HG02852 (cell line): ENCODE results near the gene TMEM132E.

Source experiments
- ATAC-seq: cut with Tn5 transposase; IDR thresholded peaks from one replicate; pipeline ENCODE4 v1.9.1; 2021; ENCODE audit warnings: mild to moderate bottlenecking, moderate library complexity; ENCODE audit not compliant: unreplicated experiment

The TMEM132E gene

DNA sequence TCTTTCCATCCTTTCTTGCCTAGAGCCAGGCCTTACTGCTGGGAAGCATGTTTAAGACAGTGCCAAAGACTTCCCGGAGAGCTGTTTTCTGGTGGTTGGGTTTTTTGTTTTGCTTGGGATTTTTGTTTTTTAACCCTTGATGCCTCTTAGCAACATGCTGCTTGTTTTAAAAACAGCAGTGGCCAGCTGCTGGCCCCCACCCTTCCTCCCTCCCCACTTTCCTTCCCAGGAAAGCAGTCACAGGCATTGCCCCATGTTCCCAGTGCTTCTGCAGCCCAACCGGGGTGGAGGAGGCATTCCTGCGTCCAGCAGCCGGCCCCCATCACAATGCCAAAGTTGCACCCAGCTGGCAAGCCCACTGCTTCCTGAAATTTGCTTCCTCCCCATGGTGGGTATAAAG is 12.6 kb downstream of the TMEM132E start:
- ATAC-seq: no peak

DNA sequence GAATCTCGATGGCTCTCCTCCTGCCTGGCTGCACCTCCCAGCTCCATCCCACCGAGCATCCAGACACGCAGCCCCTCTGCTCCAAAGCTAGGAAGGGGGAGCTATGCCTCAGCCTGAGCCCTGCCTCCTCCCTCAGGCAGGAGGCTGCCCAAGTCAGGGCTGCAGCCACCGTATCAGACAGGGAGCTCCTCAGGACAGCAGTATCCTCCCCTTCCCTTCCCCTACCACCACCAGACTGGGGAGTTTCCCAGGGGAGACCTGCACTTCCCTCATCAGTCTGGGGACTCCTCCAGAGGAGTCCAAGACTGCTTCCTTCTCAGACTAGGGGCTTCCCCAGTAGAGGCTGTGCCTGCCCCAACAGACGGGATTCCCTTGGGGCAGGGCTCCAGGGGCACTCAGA is 17.5 kb downstream of the TMEM132E start:
- ATAC-seq: no peak

DNA sequence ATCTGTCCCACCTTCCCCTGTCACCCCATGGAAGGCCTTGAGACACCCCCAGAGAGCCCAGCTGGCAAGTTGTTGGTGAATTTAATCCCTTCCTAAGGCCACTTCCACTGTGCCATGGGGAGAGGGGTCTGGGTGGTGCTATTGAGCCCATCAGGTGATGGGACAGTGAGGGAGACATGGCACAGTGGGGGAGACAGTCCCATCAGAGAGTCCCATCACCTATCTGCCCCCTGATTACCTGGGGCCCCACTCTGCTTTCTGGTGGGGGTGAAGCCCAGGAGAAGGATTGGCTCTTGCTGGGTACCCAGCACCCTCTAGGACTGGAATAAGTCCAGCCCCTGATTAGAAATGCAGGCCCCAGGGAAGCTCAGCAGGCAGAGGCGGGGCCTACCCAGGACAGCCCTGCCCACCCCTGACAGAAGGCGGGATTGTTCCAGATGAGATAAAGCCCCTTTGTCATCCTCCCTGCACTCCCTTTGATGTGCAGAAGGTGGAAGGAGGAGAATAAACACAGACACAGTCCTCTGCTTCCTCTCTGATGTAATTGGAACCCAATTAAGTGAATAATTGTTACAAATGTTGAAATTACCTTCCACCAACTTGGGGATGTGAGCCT is 18.9 kb downstream of the TMEM132E start:
- ATAC-seq: no peak

DNA sequence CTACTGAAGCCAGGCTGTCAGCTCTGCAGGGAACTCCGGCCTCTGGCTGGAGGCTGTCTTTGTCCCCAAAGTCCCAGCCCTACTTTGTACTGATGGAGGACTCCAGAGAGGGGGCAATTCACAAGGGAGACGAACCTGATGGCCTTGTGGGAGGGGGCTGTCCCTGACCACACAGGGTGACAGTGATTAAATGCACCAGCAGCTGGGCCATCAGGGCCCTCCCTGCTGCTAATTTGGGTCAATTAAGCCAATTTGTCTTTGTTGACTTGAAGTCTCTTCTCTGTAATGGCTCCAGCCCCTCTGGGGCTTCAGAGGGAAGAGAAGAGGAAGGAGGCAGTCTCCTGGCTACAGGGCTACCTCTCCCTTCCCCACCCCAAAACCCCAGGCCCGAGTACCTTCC is 22.0 kb downstream of the TMEM132E start:
- ATAC-seq: no peak

DNA sequence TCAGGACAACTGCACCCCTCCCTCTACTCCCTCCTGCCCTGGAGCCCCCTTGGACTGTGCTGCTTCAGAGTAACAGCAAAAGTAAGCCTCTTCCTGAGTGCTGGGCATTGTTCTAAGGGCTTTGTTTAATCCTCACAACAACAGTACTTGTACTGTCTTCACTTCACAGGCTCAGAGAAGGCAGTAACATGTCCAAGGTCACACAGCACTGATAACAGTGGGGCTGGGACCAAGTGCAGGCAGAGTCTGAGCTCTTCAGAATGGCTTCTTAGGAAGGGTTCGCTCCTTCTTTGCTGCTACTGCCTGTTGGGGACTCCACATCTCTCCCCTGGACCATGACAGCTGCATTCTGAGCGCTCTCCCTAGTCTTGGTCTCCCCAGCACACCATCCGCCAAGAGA is 24.6 kb downstream of the TMEM132E start:
- no peak for ATAC-seq

DNA sequence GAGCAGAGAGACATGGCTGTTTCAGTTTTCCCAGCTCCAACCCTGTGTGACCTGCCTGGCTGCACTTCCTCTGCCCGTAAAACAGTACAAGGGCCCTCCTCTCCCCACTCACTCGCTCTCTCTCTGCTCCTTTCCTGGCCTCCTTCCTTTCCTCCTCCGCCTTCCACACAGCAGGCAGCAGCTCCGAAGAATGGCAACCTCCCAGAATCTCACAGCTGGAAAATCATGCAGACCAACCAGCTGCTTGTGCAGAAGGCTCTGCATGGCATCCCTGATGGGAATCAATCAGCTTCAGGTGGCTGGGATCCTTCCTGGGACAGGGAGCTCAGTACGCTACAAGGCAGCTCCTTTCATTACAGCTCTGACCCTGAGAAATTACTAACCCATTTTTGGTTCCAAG is 27.4 kb downstream of the TMEM132E start:
- no peak for ATAC-seq

DNA sequence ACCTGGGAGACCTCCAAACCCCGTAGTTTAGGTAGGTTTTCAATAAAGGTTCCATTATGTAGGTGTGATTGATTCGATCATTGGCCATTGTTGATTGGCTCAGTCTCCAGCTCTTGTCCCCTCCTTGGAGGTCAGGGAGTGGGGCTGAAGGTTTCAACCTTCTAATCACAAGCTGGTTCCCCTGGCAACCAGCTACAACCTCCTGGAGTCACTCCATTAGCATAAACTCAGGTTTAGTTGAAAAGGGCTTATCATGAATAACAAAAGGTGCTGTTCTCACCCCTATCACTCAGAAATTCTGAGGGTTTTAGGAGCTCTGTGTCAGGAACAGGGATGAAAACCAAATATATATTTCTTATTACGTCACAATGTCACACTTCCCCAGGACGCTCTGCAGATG is 28.5 kb downstream of the TMEM132E start:
- no peak for ATAC-seq

DNA sequence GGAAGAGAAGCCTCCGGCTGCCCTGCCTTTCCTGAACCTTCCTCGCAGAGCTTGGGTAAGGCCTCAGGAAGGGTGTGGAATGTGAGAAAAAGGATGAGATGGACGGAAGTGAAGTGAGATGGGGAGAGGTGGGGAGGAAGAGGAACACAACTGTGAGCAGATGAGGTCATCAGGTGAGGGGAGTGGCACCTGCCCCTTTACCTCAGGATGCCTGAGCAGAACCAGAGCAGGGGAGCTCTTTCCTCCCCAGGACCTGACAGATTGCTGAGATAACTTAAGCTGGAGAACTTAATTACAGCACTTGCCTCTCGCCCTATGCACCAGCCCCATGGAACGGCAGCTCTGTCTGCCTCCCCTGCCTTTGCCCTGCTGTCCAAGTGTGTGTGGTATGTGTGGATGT is 29.8 kb downstream of the TMEM132E start:
- ATAC-seq: no peak

DNA sequence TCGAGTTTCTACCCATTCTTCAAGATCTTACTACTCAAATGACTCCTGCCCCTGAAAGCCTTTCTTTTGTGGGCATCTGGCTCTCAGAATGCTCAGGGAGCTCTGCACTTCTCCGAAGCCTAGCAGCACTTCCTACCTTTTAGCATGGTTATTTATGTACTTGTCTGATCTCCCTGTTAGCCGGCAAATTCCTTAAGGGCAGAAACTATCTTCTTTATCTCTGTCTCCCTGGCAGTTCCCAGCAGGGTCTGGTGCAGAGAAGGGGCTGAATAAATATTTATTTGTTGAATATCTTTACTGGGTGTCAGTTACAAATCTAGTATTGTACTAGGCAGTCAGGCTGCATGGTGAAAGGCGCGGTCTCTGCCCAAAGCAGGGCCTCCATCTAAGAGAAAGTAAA is 30.7 kb downstream of the TMEM132E start:
- ATAC-seq: no peak

DNA sequence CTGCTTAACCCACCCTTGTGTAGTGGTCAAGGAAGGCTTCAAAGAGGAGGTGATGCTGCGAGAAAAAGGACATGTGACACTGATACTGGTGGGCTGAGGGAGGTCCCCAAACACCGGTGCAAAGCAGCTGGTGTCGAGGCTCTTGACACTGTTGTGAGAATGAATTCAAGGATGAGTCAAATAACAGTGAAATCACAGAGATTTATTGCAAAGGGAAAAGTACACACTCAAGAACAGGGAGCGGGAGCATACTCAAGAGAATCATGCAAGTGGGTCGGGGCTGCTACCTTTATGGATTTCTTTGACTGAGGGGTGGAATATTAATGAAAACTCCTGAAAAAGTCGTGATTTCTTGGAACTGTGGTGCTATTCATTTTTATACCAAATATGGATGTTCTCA is 31.1 kb downstream of the TMEM132E start:
- no peak for ATAC-seq

DNA sequence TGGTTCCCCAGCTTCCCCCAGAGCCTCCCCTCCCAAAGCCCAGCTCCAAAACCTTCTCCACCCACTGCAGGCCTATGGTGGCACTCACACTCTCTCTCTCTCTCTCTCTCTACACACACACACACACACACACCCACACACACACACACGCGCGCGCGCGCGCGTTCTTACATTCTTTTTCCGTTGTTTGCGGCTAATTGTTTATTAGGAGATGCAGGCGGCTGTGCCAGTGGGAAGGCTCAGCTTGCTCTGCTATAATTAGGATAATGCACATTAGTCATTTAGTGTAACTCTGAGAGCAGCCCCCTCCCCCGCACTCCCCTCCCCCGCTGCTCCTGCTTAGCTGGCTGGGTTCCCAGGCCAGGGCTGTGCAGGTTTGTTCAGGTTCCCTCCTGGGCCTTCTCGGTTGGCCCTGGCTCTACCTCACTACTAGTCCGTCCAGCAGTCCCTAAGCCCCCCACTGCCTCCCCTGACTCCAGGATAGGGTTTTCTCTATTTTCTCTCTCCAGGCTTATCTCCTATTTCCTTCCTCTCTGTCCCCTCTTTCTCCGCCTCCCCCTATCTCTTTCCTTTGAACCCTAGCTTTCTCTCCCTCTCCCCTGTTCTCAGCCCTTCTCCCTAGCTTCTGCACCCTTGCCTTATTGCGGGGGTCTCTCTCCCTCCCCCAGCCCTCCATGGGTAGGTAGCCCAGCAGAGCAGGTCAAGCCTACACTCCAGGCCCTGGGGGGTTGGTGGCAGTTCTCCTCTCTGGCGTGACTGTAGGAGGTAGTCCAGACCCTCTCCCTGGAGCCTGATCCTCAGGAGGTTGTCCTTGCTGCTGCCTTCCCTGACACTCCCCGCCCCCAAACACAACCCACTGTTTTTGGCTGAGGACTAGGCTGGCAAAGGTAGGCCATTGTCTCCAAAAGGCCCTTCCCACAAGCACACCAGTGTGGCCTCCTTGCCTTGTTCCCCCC is 34.0 kb downstream of the TMEM132E start:
- ATAC-seq: no peak

DNA sequence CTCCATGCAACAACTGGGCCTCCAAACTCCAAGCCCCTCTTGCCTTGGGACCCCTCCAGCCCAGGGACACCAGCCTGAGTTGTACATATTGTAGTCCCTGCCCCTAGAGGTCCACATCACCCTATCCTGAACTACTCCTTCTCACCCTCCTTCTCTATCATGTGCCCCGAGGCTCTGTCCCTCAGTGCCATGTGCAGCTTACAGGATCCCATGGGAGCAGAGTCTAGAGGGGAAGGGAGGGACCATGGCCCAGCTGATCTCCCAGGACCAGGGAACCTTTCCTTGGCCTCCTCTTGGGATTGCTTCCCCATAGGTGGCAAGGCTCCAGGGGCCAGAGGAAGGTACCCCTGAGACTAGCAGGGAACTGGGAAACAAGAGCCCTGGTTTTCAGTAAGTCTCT is 35.3 kb downstream of the TMEM132E start:
- ATAC-seq: no peak

DNA sequence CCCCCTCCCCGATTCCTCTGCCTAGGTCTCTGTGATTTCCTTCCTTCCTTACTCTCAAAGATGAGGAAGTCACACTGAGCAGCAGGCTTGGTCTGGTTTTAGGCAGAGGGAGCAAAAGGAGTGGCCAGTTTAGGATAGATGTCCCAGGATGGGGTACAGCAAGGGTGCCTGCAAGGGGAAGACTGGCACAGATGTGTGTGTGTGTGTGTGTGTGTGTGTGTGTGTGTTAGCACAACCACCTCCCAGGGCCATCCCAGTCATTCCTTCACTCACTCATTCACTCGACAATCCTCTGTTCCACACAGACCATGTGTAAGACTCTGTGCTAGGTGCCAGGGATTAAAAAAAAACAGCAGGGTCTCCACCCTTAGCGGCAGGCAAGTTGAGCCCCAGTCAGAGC is 35.9 kb downstream of the TMEM132E start:
- no peak for ATAC-seq

DNA sequence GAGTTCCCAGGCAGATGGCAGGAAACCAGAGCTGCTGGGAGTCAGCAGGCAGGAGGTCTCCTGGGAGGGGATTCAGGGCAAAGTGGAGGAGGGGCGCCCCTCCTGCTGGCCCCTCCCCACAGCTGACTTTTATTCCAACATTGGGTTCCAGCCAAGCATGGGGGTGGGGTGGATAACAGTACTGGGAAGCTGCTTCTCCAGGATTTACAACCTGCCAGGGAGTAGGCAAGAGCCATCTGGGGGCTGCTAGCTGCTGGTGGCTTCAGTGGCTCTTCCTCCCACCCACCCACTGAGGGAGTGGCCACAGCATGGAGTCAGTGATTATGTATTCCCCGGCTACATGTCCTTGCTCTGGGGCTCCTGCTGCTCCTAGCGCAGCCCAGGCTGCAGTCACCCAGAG is 36.8 kb downstream of the TMEM132E start:
- ATAC-seq: no peak

DNA sequence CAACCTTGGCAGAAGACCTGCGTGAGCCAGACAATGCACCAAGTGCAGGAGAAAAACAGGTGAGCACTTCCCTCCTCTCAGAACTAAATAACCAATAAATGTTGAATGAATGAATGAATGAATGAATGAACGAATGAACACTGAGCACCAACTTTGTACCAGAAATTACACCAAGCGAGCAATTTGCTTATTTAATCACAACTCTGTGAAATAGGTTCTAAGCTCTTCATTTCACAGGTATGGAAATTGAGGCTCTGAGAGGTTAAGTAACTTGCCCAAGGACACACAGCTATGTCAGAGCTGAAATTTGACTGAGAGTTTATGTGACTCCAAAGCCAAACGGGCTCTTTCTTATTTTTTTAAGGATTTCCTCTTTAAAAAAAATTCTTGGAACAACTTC is 38.0 kb downstream of the TMEM132E start:
- no peak for ATAC-seq

DNA sequence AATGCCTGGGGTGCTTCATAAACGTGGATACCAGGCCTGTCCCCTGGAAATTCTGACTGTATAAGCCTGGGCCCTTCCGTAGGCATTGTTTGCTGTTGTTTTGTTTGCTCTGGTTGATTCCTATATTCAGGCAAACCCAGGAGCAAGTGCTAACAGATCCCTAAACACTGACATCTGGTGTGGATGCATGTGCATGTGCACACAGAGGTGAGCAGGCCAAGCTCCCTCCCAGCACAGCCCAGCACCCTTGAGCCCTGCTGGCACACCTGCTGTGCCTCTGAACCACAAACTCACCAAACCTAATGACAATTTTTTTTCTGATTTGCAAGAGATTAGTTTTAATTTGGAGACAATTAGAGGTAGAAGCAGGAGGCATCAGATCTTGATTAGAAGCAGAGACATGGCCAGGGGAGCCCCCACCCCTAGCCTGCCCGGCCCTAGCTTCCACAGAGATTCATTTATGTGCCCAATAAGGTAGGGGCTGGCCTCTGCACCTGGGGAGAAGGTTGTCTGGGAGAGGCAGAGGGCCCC is 40.4 kb downstream of the TMEM132E start:
- ATAC-seq: no peak

DNA sequence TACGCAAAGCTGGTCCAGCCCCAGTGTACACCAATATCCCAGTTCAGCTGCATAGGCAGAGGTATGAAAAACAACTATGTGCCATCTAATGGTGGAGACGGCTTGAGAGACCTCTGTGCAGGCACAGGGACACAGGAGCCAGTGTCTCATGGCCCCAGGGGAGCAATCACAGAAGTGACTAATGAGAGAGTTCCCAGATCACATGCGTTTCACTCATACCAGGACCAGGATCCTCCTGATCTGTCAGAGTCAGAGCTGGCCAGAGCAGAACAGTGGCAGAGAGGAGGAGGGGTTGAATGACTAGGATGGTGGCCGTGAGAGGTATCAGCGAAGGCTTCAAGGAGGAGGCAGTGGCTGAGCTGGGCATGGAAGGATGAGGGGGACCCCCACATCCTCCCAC is 41.1 kb downstream of the TMEM132E start:
- no peak for ATAC-seq

DNA sequence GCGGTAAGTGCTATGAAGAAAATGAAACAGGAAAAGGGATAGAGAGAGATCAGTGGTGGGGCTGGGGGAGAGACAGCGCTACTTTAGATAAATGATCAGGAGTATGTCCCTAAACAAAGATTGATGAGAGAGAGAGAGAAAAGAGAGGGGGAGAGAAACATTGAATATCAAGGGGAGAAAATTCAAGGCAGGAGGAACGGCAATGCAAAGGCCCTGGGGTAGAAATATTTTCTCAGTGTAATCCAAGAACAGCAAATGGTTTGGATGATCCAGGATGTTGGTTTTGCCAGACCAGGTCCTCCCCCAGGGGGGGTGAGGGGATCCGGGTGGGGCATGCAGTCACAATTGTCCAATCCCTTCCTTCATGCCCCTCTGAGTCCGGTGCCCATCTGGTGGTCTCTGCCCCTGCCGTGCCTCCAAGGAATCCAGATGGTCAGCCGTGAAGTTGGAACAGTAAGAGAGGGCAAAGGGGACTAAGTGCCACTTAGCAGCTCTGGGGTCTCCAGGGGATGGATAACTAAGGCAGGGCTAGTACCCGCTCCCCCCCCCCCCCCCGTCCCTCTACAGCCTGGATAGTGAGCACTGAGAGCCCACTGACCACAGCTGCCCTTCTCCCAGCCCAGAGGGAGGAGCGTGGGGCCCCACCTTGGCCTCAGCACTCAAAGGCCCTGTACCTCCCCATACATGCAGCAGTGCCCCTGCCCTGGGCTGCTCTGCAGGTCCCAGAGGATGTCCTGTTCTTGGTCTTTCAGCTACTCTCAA is 43.7 kb downstream of the TMEM132E start:
- no peak for ATAC-seq

DNA sequence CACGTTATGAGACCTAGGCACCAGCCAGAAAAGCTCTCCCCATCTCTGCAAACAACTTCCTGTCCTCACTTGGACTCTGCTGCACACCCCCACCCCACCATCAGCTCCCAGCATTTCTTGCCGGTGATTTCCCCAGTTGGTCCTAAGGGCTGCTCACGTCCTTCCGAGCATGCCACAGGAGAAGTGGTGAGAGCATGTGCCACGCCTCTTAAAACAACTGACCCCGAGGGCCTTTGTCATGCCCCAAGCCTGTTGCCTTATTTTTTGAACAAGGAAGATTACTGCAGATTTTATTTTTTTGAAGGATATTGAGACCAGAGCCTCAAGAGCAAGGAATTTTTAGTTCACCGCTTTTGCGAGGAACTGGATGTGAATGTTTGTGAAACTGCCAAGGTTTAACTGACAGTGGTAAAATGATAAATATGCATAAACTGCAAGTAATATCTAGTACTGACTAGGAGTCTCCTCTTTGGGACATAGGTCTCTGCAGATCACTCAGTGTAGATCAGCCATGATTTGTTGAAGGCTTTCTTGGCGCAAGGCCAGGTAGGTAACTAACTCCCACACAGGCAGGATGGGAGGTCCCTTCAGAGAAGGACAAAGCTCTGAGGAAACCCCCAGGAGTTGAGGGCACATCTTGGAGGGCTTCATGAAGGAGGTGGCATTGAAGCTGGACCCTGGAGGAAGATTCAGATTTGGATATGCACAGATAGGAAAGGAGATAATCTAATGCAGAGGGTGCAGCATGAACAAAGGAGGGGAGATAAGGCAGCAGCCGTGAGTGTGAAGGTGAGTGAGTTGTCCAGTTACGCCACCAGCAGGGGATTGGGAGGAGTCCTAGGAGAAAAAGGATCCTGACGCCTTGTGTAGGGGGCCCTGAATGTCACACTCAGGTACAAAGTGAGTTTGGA is 44.7 kb downstream of the TMEM132E start:
- ATAC-seq: no peak

DNA sequence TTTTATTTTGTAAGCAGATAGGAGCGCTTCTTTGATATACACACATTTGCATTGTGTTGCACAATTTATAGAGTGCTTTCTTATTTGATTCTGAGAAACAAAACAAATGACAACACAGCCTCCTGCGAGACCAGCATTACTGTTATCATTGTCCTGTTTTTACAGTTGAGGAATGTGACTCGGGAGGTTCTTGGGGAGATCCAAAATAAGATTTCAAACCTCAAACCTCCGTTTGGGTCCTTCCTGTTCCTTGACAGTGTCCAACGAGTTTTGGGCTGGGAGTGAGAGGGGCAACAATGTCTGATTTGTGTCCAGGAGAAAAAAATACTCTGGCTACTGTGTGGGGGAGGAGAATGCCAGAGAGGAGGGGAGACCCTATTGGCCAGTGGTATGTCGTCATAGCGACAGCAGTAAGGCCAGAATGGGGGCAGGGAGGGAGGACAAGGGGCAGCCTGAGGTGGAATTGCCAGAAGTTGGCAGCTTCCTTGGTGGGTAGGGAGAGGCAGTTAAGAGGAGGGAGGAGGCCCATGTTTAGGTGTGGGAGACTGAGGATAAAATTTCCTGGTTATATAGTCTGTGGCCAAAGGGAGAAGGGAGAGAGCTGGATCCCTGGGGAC is 45.5 kb downstream of the TMEM132E start:
- no peak for ATAC-seq
